GM23248 (cell line): ENCODE data around the gene CRYAA. TPM values are rescaled to one million over a fixed set of nuclear protein-coding genes. Genes with fewer than 3 reads are reported as not detected.
A peak's percentile ranks its signal among the peaks of the same experiment; 100 is the strongest.
"Not testable (repeated sequence)": the region's sequence is repeated elsewhere in the genome, so short reads cannot be mapped to it uniquely, and the experiment has no call there.

ENCODE experiments used
- DNase-seq: peaks from one replicate; pipeline ENCODE4 v3.0.0-alpha.2; 2015
- H2AFZ ChIP-seq: fragments of 200-600 bp; sonication (generic); 2 replicates; pipeline ENCODE4 v1.6.1; 2016; ENCODE audit warnings: antibody characterized with exemption
- H3F3A ChIP-seq: fragments of 200-600 bp; sonication (generic); 2 replicates; pipeline ENCODE4 v1.6.1; 2016; ENCODE audit warnings: mild to moderate bottlenecking, antibody characterized with exemption, mixed run types; ENCODE audit not compliant: insufficient read depth
- H3K27ac ChIP-seq: fragments of 200-600 bp; sonication (generic); 2 replicates; pipeline ENCODE4 v1.5.1; 2016; ENCODE audit warnings: mild to moderate bottlenecking
- H3K27me3 ChIP-seq: fragments of 200-600 bp; sonication (generic); replicated peaks from 2 replicates; pipeline ENCODE4 v1.6.1; 2016; ENCODE audit warnings: mild to moderate bottlenecking; ENCODE audit not compliant: insufficient read depth
- H3K36me3 ChIP-seq: fragments of 200-600 bp; sonication (generic); 2 replicates; pipeline ENCODE4 v1.6.1; 2016; ENCODE audit warnings: low read depth, mild to moderate bottlenecking
- H3K4me1 ChIP-seq: fragments of 200-600 bp; sonication (generic); 2 replicates; pipeline ENCODE4 v1.6.1; 2016; ENCODE audit warnings: mild to moderate bottlenecking; ENCODE audit not compliant: insufficient read depth
- H3K4me2 ChIP-seq: fragments of 200-600 bp; sonication (generic); one replicate; pipeline ENCODE4 v1.6.1; 2016; ENCODE audit warnings: mild to moderate bottlenecking; ENCODE audit not compliant: unreplicated experiment
- H3K4me3 ChIP-seq: fragments of 200-600 bp; sonication (generic); 2 replicates; pipeline ENCODE4 v1.5.1; 2016; ENCODE audit warnings: mild to moderate bottlenecking
- H3K79me2 ChIP-seq: fragments of 200-600 bp; sonication (generic); 2 replicates; pipeline ENCODE4 v1.6.1; 2016; ENCODE audit warnings: mild to moderate bottlenecking; ENCODE audit not compliant: insufficient read depth
- H3K9ac ChIP-seq: fragments of 200-600 bp; sonication (generic); 2 replicates; pipeline ENCODE4 v1.6.1; 2016; ENCODE audit warnings: mild to moderate bottlenecking
- H3K9me2 ChIP-seq: fragments of 200-600 bp; sonication (generic); 2 replicates; pipeline ENCODE4 v1.6.1; 2016; ENCODE audit warnings: mixed run types, mild to moderate bottlenecking, moderate library complexity; ENCODE audit not compliant: insufficient read depth
- H3K9me3 ChIP-seq: fragments of 200-600 bp; sonication (generic); one replicate; pipeline ENCODE4 v1.6.1; 2017; ENCODE audit warnings: low read depth
- H4K20me1 ChIP-seq: fragments of 200-600 bp; sonication (generic); 2 replicates; pipeline ENCODE4 v1.6.0; 2016; ENCODE audit not compliant: insufficient read depth
- WGBS, 2 experiments: methylation state at CpG; one replicate each; pipeline ENCODE4 v1.1.6; 2015 to 2017; ENCODE audit warnings: low lambda C conversion rate in 2 of 2, low coverage in 1 of 2; ENCODE audit errors: missing lambda C conversion rate in 2 of 2; 5-methylcytosine and 5-hydroxymethylcytosine counted together
- in situ Hi-C: fragments of 300-500 bp; cut with MboI; formaldehyde crosslinking; loops from 2 replicates; pipeline ENCODE4 v1.15.0; 2020
- polyA plus RNA-seq: library from polyadenylated mRNA; unstranded; fragments of >200 nt; fragmentation: Nextera tagmentation; extraction: Ambion mirVana; gene quantifications from 2 replicates; pipeline ENCODE4 v1.2.1, GENCODE V29; 2016
- total RNA-seq: library from RNA; depleted of rRNA; stranded (reverse); fragments of >200 nt; shearing (Covaris generic); gene quantifications from 2 replicates; pipeline ENCODE4 v1.2.3, GENCODE V29; 2014

CRYAA gene
- total and polyA plus RNA-seq, 2 experiments from 2014 or later: not detected

GRCh38 chr21:43169891-43170290 lies 1.1 kb downstream of the CRYAA start:
- H3K36me3 ChIP-seq, H4K20me1 ChIP-seq, H3K79me2 ChIP-seq, H3F3A ChIP-seq, in situ Hi-C loops, H3K27me3 ChIP-seq, H3K9ac ChIP-seq, H3K9me2 ChIP-seq, H2AFZ ChIP-seq, H3K4me1 ChIP-seq, H3K4me2 ChIP-seq, DNase-seq, H3K27ac ChIP-seq, H3K9me3 ChIP-seq, H3K4me3 ChIP-seq: not testable (repeated sequence)
- no CpG with 5 or more reads among the region's 10 CpGs for WGBS, 2 experiments

DNA sequence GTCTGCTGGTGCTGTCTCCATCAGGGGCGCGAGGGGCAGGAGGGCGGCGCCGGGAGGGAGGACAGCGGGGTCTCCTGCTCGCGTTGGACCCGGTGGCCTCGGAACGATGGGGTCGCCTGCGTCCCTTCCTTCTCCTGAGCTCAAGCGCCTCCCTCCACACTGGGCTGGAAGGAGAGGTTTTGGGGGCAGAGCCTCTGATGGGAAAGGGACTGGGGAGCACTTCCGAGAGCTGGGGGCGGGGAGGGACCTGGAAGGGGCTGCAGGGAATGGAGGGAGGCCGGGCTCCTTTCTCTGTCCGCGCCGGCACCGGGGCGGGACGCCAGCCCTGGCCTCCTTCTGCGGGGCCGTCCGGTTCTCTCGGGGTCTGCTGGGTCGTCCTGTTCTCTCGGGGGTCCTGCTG lies 4.0 kb downstream of the CRYAA start:
- H3K4me1 ChIP-seq: not testable (repeated sequence)

GRCh38 chr21:43173438-43173837 lies 4.6 kb downstream of the CRYAA start:
- H3K9me2 ChIP-seq, H3K27ac ChIP-seq, H3K79me2 ChIP-seq, H3K4me2 ChIP-seq, H2AFZ ChIP-seq, H3K9me3 ChIP-seq, H3F3A ChIP-seq, H3K27me3 ChIP-seq, in situ Hi-C loops, H3K9ac ChIP-seq, H3K36me3 ChIP-seq, H3K4me3 ChIP-seq, H3K4me1 ChIP-seq, H4K20me1 ChIP-seq: not testable (repeated sequence)
- DNase-seq: peak; percentile 13
- no CpG with 5 or more reads among the region's 18 CpGs for WGBS, 2 experiments

More for the DNA sequence above, 4.0 kb downstream of the CRYAA start:
- H4K20me1 ChIP-seq, H3K4me2 ChIP-seq, H3K27me3 ChIP-seq, H3K9me2 ChIP-seq, H3F3A ChIP-seq, H3K9me3 ChIP-seq, DNase-seq, H3K27ac ChIP-seq, H3K9ac ChIP-seq, H3K4me3 ChIP-seq, H3K79me2 ChIP-seq, H2AFZ ChIP-seq, H3K36me3 ChIP-seq, in situ Hi-C loops: not testable (repeated sequence)
- no CpG with 5 or more reads among the region's 29 CpGs for WGBS, 2 experiments

DNA sequence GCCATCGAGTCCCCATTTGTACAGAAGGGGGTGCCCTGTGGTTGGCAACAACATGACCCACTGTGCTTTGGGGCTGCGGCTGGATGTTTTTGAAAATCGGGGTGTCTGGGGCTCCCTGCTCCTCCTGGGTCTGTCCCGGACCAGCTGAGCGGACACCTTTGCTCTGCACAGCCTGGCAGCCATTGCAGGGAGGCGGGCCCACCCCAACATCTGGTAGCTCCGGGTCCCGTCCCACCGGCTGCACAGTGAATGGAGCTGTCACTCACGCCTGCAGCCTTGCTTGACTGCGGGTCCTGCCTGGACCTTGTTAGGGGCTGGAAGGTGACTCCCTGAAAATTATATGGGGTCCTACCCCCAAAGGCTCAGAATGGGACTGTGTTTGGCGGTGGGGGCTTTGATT lies 5.1 kb downstream of the CRYAA start:
- H3K4me3 ChIP-seq, H3K4me1 ChIP-seq, H3K9me3 ChIP-seq, H3K36me3 ChIP-seq, H3K9me2 ChIP-seq, DNase-seq, in situ Hi-C loops, H3F3A ChIP-seq, H3K79me2 ChIP-seq, H3K27ac ChIP-seq, H3K4me2 ChIP-seq, H3K27me3 ChIP-seq, H2AFZ ChIP-seq, H3K9ac ChIP-seq, H4K20me1 ChIP-seq: not testable (repeated sequence)
- WGBS, 2 experiments: 19 to 31% methylated on average over 7 to 9 of the region's 12 CpGs

GRCh38 chr21:43174998-43175397 lies 6.2 kb downstream of the CRYAA start:
- H3K27ac ChIP-seq, DNase-seq, H3K9me3 ChIP-seq, H4K20me1 ChIP-seq, H3K79me2 ChIP-seq, H3K9ac ChIP-seq, H3K36me3 ChIP-seq, H3K4me1 ChIP-seq, H2AFZ ChIP-seq, in situ Hi-C loops, H3K9me2 ChIP-seq, H3K4me3 ChIP-seq, H3F3A ChIP-seq, H3K4me2 ChIP-seq, H3K27me3 ChIP-seq: not testable (repeated sequence)
- no CpG with 5 or more reads among the region's 4 CpGs for WGBS, 2 experiments

GRCh38 chr21:43176621-43177020 lies 7.8 kb downstream of the CRYAA start:
- H3K4me1 ChIP-seq, H3K9me2 ChIP-seq, H3K9me3 ChIP-seq, H4K20me1 ChIP-seq, H3K9ac ChIP-seq, H3K27me3 ChIP-seq, DNase-seq, H2AFZ ChIP-seq, H3F3A ChIP-seq, in situ Hi-C loops, H3K36me3 ChIP-seq, H3K4me3 ChIP-seq, H3K79me2 ChIP-seq, H3K4me2 ChIP-seq, H3K27ac ChIP-seq: not testable (repeated sequence)
- WGBS, 2 experiments: no CpG with 5 or more reads among the region's 16 CpGs

- H3K4me3 ChIP-seq, H2AFZ ChIP-seq, H3F3A ChIP-seq, H3K79me2 ChIP-seq, in situ Hi-C loops, H3K36me3 ChIP-seq, H3K9me2 ChIP-seq, H3K4me2 ChIP-seq, H4K20me1 ChIP-seq, DNase-seq, H3K9me3 ChIP-seq, H3K9ac ChIP-seq, H3K4me1 ChIP-seq, H3K27me3 ChIP-seq, H3K27ac ChIP-seq: not testable (repeated sequence)
- WGBS, 2 experiments: no CpG with 5 or more reads among the region's 20 CpGs
These were observed 8.5 kb downstream of the CRYAA start for GRCh38 chr21:43177043-43177906.
